ENCODE data around the gene ABCA13.
A peak's percentile ranks its signal among the peaks of the same experiment; 100 is the strongest.

Gene ABCA13

DNA sequence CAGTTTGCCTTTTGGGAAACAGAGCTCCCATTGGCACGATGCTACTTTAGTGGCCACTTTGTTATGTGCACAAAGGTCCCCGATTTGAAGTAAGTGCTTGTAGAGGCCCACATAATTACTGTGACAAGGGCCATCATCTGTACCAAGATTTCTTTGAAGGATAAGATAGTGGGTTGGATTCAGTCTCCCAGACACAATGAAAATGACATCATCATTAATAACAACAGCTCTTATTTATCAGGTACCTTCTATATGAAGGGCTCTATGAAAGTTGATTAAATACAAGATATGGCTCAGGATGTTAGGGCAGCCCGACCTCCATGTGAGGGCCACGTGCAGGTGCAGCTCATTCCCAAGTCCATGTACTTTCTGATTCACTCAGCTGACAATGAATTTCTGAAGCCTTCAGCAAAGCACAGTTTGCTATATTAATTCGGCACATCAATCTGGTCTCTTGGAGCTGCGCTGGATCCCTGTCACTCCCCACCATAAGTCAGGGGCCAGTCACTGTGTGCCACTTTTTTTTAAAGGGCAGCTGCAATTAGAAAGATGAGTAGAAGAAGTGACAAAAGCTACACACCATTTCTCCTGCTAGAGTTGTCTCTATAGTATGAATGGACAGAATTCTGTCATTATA, 140.3 kb downstream of the ABCA13 start:
- TF ChIP-seq, protein P1, sequence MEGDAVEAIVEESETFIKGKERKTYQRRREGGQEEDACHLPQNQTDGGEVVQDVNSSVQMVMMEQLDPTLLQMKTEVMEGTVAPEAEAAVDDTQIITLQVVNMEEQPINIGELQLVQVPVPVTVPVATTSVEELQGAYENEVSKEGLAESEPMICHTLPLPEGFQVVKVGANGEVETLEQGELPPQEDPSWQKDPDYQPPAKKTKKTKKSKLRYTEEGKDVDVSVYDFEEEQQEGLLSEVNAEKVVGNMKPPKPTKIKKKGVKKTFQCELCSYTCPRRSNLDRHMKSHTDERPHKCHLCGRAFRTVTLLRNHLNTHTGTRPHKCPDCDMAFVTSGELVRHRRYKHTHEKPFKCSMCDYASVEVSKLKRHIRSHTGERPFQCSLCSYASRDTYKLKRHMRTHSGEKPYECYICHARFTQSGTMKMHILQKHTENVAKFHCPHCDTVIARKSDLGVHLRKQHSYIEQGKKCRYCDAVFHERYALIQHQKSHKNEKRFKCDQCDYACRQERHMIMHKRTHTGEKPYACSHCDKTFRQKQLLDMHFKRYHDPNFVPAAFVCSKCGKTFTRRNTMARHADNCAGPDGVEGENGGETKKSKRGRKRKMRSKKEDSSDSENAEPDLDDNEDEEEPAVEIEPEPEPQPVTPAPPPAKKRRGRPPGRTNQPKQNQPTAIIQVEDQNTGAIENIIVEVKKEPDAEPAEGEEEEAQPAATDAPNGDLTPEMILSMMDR (conservative IDR thresholded peaks at IDR 0.05): no peak
- TF ChIP-seq ZFX (IDR thresholded peaks at IDR 0.05): no peak
- H3K27ac ChIP-seq: no peak overlapping the region

DNA sequence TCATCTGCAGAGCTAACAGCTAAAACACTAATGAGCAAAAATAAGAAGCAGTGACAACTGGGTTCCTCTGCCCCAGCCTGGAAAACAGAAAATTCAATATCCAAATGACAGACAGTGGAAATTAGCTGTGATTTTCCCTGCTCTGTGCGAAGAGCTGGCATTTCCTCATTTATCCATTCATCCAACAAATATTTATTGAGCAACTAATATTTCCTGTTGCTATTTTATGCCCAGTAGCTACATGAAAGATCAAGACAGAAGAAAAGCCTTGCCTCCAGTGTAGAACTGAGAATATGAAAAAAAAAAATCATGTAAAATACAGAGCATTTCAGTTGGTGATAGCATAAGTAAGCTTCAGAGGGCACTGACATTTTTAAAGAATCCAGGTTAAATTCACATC, 140.9 kb downstream of the ABCA13 start:
- TF ChIP-seq, protein P1 (conservative IDR thresholded peaks at IDR 0.05): no peak
- TF ChIP-seq ZFX (IDR thresholded peaks at IDR 0.05): no peak
- no peak overlapping the region for H3K27ac ChIP-seq

DNA sequence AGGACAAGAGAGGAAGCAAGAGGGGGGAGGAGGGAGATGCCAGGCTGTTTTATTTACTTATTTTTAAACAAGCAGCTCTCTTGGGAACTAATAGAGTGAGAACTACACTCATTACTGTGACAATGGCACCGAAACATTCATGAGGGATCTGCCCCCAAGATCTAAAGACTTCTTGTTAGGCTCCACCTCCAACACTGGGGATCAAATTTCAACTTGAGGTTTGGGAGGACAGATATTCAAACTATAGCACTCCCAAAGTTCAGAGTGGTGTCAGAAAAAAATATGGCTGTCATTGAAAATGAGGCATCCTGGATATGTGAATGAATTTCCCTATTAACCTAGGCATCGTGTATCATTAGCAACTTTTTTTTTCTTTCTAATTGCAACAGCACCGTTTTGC, 145.5 kb downstream of the ABCA13 start:
- H3K27ac ChIP-seq: no peak overlapping the region
- TF ChIP-seq, protein P1 (conservative IDR thresholded peaks at IDR 0.05): no peak
- TF ChIP-seq ZFX (IDR thresholded peaks at IDR 0.05): no peak

DNA sequence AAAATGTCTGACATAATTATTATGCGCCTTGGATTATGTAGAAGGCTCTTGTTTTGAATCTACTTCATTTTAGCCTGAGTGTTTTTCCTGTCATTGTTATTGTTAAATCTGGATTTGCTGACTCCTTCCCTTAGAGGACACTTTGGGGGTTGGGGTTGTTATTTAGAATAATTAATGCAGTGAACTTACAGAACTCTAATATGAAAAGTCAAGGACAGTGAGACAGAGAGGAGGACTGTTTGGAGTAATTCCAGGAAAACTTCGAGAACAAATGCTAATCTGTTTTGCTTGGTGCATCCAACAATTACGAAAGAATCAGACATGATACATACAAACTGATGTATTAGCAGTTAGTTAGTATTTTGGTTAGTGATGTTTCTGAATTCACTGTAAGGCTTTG, 146.1 kb downstream of the ABCA13 start:
- TF ChIP-seq ZFX (IDR thresholded peaks at IDR 0.05): no peak
- TF ChIP-seq, protein P1 (conservative IDR thresholded peaks at IDR 0.05): no peak
- H3K27ac ChIP-seq: no peak overlapping the region

DNA sequence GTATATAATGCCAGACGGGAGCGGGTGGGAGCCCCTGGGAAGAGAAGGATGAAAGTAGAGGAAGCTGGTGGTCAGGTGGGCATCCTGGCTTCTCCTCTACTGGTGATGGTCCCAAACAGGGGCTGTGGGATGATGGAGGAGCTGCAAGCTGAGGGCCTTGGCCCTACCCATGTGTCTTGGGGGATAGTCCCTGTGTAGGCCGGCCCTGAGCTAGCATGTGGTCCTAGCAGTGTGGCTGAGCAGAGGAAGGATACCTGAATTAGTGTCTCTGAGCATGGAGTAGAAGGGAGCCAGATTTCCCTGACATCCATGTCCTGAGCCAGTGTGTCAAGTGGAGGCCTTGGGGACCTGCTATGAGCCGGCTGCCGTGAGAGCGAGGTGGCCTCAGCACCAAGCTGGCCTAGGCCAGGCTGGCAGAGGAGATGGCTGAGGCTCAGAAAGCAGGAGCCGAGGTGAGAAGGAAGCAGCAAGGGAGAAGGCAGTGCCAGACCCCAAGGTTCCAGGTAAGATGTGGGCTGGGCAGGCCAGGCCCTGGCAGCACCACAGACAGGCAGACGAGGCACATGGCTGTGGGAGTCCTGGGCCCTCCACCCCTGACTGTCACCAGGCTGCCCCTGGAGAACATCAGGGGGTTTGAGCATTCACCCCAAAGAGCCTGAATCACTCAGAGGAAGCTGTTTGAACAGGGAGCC, 150.2 kb downstream of the ABCA13 start:
- TF ChIP-seq, protein P1 (conservative IDR thresholded peaks at IDR 0.05): no peak
- TF ChIP-seq ZFX (IDR thresholded peaks at IDR 0.05): no peak
- H3K27ac ChIP-seq: no peak overlapping the region

DNA sequence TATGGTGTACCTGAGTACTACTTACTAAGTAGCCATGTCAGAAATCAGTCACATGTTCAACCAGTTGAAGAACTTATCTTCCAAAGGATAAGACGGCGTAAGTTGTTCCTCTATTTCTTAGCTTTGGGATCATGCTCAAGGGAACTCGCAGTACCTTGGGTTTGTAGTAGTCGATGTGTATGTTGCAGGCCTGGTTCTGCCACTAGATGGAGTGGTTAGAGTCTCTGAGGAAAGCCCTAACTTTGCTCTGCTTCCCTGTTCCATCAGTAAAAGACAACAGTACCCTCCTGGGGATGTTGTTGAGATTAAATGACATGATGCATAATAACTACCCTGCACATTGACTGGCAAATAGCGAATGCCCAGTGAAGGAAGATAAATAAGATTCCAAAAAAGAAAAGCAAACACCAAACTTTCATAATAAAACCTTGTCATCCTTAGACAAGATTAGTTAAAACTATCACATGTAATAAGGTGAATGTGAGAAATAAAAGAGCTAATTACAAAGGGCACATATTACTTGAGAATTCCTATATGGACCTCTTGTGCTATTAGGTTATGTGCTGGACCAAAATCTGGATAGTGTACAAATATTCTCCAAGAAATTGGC, 165.9 kb downstream of the ABCA13 start:
- TF ChIP-seq, protein P1 (conservative IDR thresholded peaks at IDR 0.05): peak; percentile 79
- TF ChIP-seq ZFX (IDR thresholded peaks at IDR 0.05): no peak
- H3K27ac ChIP-seq: no peak overlapping the region

DNA sequence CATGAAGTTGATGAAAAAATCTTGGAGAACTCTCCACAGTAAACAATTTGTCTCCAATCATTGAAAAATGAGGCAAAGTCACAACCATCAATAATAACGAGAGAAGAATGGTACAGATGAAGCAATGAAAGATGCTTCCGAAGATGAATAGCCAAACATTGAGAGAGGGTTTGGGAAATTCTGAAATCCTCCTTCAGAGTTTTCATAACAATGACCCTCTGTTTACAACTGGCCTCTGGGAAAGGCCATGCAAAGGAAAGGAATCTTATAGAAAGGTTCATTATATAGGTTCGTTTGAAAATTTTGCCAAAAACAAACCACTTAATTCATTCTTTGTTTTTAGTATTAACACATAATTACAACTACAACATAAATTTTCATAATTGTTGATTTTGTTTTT, 166.5 kb downstream of the ABCA13 start:
- TF ChIP-seq, protein P1 (conservative IDR thresholded peaks at IDR 0.05): no peak
- TF ChIP-seq ZFX (IDR thresholded peaks at IDR 0.05): no peak
- no peak overlapping the region for H3K27ac ChIP-seq
